ENCODE data around the gene CCNF.

Gene CCNF

GRCh38 chr16:2490190-2491105 lies 61.2 kb downstream of the CCNF start:
- TF ChIP-seq POLR2AphosphoS5 (IDR thresholded peaks at IDR 0.05; ENCODE audit: low read depth, low read length), result no peak
- no peak for TF ChIP-seq FOXP2 (optimal IDR thresholded peaks at IDR 0.05; ENCODE audit: borderline replicate concordance, extremely low read depth, extremely low read length, insufficient read depth)
- TF ChIP-seq SIN3A (IDR thresholded peaks at IDR 0.05; ENCODE audit: borderline replicate concordance, insufficient read depth, low read length), result no peak
- TF ChIP-seq TAF1 (IDR thresholded peaks at IDR 0.05; ENCODE audit: borderline replicate concordance, insufficient read depth, low read length), result no peak
- no peak for TF ChIP-seq REST (IDR thresholded peaks at IDR 0.05; ENCODE audit: insufficient read depth in 1 of 2, low read depth in 2 of 2, low read length in 2 of 2)

- no peak for TF ChIP-seq REST (IDR thresholded peaks at IDR 0.05; ENCODE audit: insufficient read depth in 1 of 2, low read depth in 2 of 2, low read length in 2 of 2)
These were observed 63.0 kb downstream of the CCNF start for GRCh38 chr16:2492292-2492691.

- TF ChIP-seq POLR2AphosphoS5 (IDR thresholded peaks at IDR 0.05; ENCODE audit: low read depth, low read length), result no peak
- no peak for TF ChIP-seq FOXP2 (optimal IDR thresholded peaks at IDR 0.05; ENCODE audit: borderline replicate concordance, extremely low read depth, extremely low read length, insufficient read depth)
These were observed 64.4 kb downstream of the CCNF start for GRCh38 chr16:2493605-2494004.

- TF ChIP-seq TAF1 (IDR thresholded peaks at IDR 0.05; ENCODE audit: borderline replicate concordance, insufficient read depth, low read length), result no peak
- TF ChIP-seq SIN3A (IDR thresholded peaks at IDR 0.05; ENCODE audit: borderline replicate concordance, insufficient read depth, low read length), result no peak
- TF ChIP-seq FOXP2 (optimal IDR thresholded peaks at IDR 0.05; ENCODE audit: borderline replicate concordance, extremely low read depth, extremely low read length, insufficient read depth), result no peak
- TF ChIP-seq POLR2AphosphoS5 (IDR thresholded peaks at IDR 0.05; ENCODE audit: low read depth, low read length), result no peak
- no peak for TF ChIP-seq REST (IDR thresholded peaks at IDR 0.05; ENCODE audit: insufficient read depth in 1 of 2, low read depth in 2 of 2, low read length in 2 of 2)
These were observed 65.4 kb downstream of the CCNF start for GRCh38 chr16:2494616-2495015.

GRCh38 chr16:2495041-2495440 lies 65.8 kb downstream of the CCNF start:
- TF ChIP-seq POLR2AphosphoS5 (IDR thresholded peaks at IDR 0.05; ENCODE audit: low read depth, low read length), result no peak
- TF ChIP-seq TAF1 (IDR thresholded peaks at IDR 0.05; ENCODE audit: borderline replicate concordance, insufficient read depth, low read length), result no peak
- no peak for TF ChIP-seq REST (IDR thresholded peaks at IDR 0.05; ENCODE audit: insufficient read depth in 1 of 2, low read depth in 2 of 2, low read length in 2 of 2)
- no peak for TF ChIP-seq FOXP2 (optimal IDR thresholded peaks at IDR 0.05; ENCODE audit: borderline replicate concordance, extremely low read depth, extremely low read length, insufficient read depth)
- no peak for TF ChIP-seq SIN3A (IDR thresholded peaks at IDR 0.05; ENCODE audit: borderline replicate concordance, insufficient read depth, low read length)

All from PFSK-1 (cell line).